CD4-positive, alpha-beta T cell treated with Interleukin-21 for 1 hour (primary cell): Measurements from ENCODE around the gene TSPAN3.

ENCODE experiments used
- DNase-seq: peaks from one replicate; pipeline ENCODE4 v3.0.0-alpha.2; 2020

TSPAN3 gene

GRCh38 chr15:77021803-77022381 is 49.0 kb downstream of the TSPAN3 start:
- DNase-seq: peak; percentile 69

- no peak for DNase-seq
Measured at GRCh38 chr15:77021088-77021481, 49.8 kb downstream of the TSPAN3 start.

- no peak for DNase-seq
Measured at GRCh38 chr15:77020348-77021087, 50.4 kb downstream of the TSPAN3 start.

GRCh38 chr15:77019521-77020331 is 51.2 kb downstream of the TSPAN3 start:
- DNase-seq: no peak

- DNase-seq: no peak
Measured at GRCh38 chr15:77018796-77019505, 52.0 kb downstream of the TSPAN3 start.

GRCh38 chr15:77017761-77018720 is 52.9 kb downstream of the TSPAN3 start:
- no peak for DNase-seq

GRCh38 chr15:77017091-77017660 is 53.7 kb downstream of the TSPAN3 start:
- no peak for DNase-seq

GRCh38 chr15:77016321-77016695 is 54.6 kb downstream of the TSPAN3 start:
- DNase-seq: no peak

GRCh38 chr15:77015646-77016320 is 55.1 kb downstream of the TSPAN3 start:
- DNase-seq: no peak

GRCh38 chr15:77014132-77015081 is 56.5 kb downstream of the TSPAN3 start:
- peak; percentile 47 for DNase-seq

- DNase-seq: peak; percentile 82
Measured at GRCh38 chr15:77013776-77014131, 57.2 kb downstream of the TSPAN3 start.

- peak; percentile 60 for DNase-seq
Measured at GRCh38 chr15:77012868-77013267, 58.0 kb downstream of the TSPAN3 start.

- DNase-seq: no peak
Measured at GRCh38 chr15:77012117-77012712, 58.7 kb downstream of the TSPAN3 start.

- no peak for DNase-seq
Measured at GRCh38 chr15:77010857-77011256, 60.1 kb downstream of the TSPAN3 start.

- no peak for DNase-seq
Measured at GRCh38 chr15:77010312-77010686, 60.6 kb downstream of the TSPAN3 start.

GRCh38 chr15:77009646-77010311 is 61.1 kb downstream of the TSPAN3 start:
- DNase-seq: no peak

- no peak for DNase-seq
Measured at GRCh38 chr15:77009176-77009575, 61.7 kb downstream of the TSPAN3 start.

- no peak for DNase-seq
Measured at GRCh38 chr15:77004189-77004588, 66.7 kb downstream of the TSPAN3 start.
